Measurements from ENCODE around the gene MTCH1.
A peak's percentile ranks its signal among the peaks of the same experiment; 100 is the strongest.

DNA sequence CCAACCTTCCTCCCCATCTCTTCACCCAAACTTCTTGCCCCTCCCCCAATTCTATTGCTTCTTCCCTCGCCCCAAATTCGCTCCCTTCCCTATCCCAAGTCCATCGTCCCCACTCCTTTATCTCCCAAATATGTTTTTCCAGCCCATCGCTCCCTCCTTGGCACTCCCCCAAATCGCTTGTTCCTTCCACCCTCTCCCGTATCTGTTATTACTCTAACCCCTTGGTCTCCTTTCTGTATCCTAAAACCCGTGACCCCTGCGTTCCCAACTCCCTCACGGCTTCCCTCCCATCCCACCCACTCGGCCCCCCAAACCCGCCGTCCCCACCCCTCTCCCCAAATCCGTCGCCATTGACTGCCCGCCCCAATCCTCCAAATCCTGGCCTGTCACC is 584 bp downstream of the MTCH1 start:
- TF ChIP-seq HDAC2 (IDR thresholded peaks at IDR 0.05) (no peak), LCOR (CRISPR knock-in tag; IDR thresholded peaks at IDR 0.05) (no peak), CTCF (IDR thresholded peaks at IDR 0.05 in 2 of 3, conservative IDR thresholded peaks at IDR 0.05 in 1 of 3; ENCODE audit: insufficient read depth in 2 of 3, low read depth in 1 of 3, low read length in 3 of 3) (no peak), NFE2L1 (tag; IDR thresholded peaks at IDR 0.05; ENCODE audit: borderline replicate concordance, low read depth) (no peak), AFF4 (CRISPR knock-in tag; IDR thresholded peaks at IDR 0.05) (no peak), RB1 (IDR thresholded peaks at IDR 0.05; ENCODE audit: low read depth) (no peak), RBBP5 (IDR thresholded peaks at IDR 0.05; ENCODE audit: borderline replicate concordance, insufficient read depth, low read length, poor library complexity, severe bottlenecking) (no peak), TEAD4 (IDR thresholded peaks at IDR 0.05; ENCODE audit: low read length) (no peak), TEAD4 (CRISPR knock-in tag; IDR thresholded peaks at IDR 0.05; ENCODE audit: borderline replicate concordance) (no peak), ESRRA (IDR thresholded peaks at IDR 0.05; ENCODE audit: borderline replicate concordance, low read depth) (no peak), MXD1 (CRISPR knock-in tag; IDR thresholded peaks at IDR 0.05; ENCODE audit: borderline replicate concordance, poor library complexity, severe bottlenecking) (no peak), BDP1 (IDR thresholded peaks at IDR 0.05; ENCODE audit: insufficient read depth, insufficient read length) (no peak)
- TF ChIP-seq, protein P1, sequence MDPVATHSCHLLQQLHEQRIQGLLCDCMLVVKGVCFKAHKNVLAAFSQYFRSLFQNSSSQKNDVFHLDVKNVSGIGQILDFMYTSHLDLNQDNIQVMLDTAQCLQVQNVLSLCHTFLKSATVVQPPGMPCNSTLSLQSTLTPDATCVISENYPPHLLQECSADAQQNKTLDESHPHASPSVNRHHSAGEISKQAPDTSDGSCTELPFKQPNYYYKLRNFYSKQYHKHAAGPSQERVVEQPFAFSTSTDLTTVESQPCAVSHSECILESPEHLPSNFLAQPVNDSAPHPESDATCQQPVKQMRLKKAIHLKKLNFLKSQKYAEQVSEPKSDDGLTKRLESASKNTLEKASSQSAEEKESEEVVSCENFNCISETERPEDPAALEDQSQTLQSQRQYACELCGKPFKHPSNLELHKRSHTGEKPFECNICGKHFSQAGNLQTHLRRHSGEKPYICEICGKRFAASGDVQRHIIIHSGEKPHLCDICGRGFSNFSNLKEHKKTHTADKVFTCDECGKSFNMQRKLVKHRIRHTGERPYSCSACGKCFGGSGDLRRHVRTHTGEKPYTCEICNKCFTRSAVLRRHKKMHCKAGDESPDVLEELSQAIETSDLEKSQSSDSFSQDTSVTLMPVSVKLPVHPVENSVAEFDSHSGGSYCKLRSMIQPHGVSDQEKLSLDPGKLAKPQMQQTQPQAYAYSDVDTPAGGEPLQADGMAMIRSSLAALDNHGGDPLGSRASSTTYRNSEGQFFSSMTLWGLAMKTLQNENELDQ (CRISPR knock-in tag; IDR thresholded peaks at IDR 0.05; ENCODE audit: borderline replicate concordance) = no peak
- TF ChIP-seq, protein P2, sequence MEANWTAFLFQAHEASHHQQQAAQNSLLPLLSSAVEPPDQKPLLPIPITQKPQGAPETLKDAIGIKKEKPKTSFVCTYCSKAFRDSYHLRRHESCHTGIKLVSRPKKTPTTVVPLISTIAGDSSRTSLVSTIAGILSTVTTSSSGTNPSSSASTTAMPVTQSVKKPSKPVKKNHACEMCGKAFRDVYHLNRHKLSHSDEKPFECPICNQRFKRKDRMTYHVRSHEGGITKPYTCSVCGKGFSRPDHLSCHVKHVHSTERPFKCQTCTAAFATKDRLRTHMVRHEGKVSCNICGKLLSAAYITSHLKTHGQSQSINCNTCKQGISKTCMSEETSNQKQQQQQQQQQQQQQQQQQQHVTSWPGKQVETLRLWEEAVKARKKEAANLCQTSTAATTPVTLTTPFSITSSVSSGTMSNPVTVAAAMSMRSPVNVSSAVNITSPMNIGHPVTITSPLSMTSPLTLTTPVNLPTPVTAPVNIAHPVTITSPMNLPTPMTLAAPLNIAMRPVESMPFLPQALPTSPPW (CRISPR knock-in tag; IDR thresholded peaks at IDR 0.05) = no peak
- TF ChIP-seq, protein P3, sequence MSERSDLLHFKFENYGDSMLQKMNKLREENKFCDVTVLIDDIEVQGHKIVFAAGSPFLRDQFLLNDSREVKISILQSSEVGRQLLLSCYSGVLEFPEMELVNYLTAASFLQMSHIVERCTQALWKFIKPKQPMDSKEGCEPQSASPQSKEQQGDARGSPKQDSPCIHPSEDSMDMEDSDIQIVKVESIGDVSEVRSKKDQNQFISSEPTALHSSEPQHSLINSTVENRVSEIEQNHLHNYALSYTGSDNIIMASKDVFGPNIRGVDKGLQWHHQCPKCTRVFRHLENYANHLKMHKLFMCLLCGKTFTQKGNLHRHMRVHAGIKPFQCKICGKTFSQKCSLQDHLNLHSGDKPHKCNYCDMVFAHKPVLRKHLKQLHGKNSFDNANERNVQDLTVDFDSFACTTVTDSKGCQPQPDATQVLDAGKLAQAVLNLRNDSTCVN (CRISPR knock-in tag; IDR thresholded peaks at IDR 0.05) = peak; percentile 91
